Parathyroid adenoma (tissue), 2 donors: ENCODE measurements around the gene COMMD3.
A peak's percentile ranks its signal among the peaks of the same experiment; 100 is the strongest.

Experiments
- H2AFZ ChIP-seq: fragments of 300-600 bp; sonication (generic); one replicate; pipeline ENCODE4 v1.7.0; 2017; ENCODE audit warnings: antibody characterized with exemption, mild to moderate bottlenecking
- H3K27ac ChIP-seq: fragments of 300-600 bp; sonication (generic); one replicate; pipeline ENCODE4 v1.7.0; 2017
- H3K27me3 ChIP-seq: fragments of 300-600 bp; sonication (generic); one replicate; pipeline ENCODE4 v1.7.0; 2017; ENCODE audit warnings: low read length; ENCODE audit not compliant: control insufficient read depth, insufficient read depth
- H3K36me3 ChIP-seq: fragments of 300-600 bp; sonication (generic); one replicate; pipeline ENCODE4 v1.7.0; 2017; ENCODE audit warnings: low read length; ENCODE audit not compliant: control insufficient read depth, insufficient read depth
- H3K4me1 ChIP-seq: fragments of 300-600 bp; sonication (generic); one replicate; pipeline ENCODE4 v1.7.0; 2017; ENCODE audit warnings: control low read depth
- H3K4me2 ChIP-seq: fragments of 300-600 bp; sonication (generic); one replicate; pipeline ENCODE4 v1.7.0; 2017; ENCODE audit warnings: low read length
- H3K4me3 ChIP-seq: fragments of 300-600 bp; sonication (generic); one replicate; pipeline ENCODE4 v1.7.0; 2017; ENCODE audit warnings: low read depth, low read length
- H3K79me2 ChIP-seq: fragments of 300-600 bp; sonication (generic); one replicate; pipeline ENCODE4 v1.7.0; 2017; ENCODE audit warnings: control low read depth
- H3K9ac ChIP-seq: fragments of 300-600 bp; sonication (generic); one replicate; pipeline ENCODE4 v1.7.0; 2017; ENCODE audit warnings: mild to moderate bottlenecking
- H3K9me3 ChIP-seq: fragments of 300-600 bp; sonication (generic); one replicate; pipeline ENCODE4 v1.7.0; 2017; ENCODE audit warnings: low read length; ENCODE audit not compliant: control insufficient read depth
- TF ChIP-seq, protein P1 (sequence below): fragments of 300-600 bp; sonication (generic); IDR thresholded peaks from one replicate; pipeline ENCODE4 v1.7.0; 2017; ENCODE audit warnings: antibody characterized with exemption, mild to moderate bottlenecking
- donor health status: primary hyperparathyroidism.

COMMD3 gene

GRCh38 chr10:22334414-22335172 lies 18.4 kb downstream of the COMMD3 start:
- no peaks in the 10 kb centered on the region for H3K79me2 ChIP-seq
- TF ChIP-seq, protein P1, sequence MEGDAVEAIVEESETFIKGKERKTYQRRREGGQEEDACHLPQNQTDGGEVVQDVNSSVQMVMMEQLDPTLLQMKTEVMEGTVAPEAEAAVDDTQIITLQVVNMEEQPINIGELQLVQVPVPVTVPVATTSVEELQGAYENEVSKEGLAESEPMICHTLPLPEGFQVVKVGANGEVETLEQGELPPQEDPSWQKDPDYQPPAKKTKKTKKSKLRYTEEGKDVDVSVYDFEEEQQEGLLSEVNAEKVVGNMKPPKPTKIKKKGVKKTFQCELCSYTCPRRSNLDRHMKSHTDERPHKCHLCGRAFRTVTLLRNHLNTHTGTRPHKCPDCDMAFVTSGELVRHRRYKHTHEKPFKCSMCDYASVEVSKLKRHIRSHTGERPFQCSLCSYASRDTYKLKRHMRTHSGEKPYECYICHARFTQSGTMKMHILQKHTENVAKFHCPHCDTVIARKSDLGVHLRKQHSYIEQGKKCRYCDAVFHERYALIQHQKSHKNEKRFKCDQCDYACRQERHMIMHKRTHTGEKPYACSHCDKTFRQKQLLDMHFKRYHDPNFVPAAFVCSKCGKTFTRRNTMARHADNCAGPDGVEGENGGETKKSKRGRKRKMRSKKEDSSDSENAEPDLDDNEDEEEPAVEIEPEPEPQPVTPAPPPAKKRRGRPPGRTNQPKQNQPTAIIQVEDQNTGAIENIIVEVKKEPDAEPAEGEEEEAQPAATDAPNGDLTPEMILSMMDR, result no peak
- peak overlapping the region; percentile 71 for H2AFZ ChIP-seq
- peak overlapping the region; percentile 24 for H3K4me3 ChIP-seq
- peaks cover 7% of the 10 kb centered on the region for H3K27me3 ChIP-seq
- H3K4me2 ChIP-seq, result peak overlapping the region; percentile 57
- H3K9me3 ChIP-seq, result no peaks in the 10 kb centered on the region
- H3K4me1 ChIP-seq, result no peaks in the 10 kb centered on the region
- no peaks in the 10 kb centered on the region for H3K36me3 ChIP-seq
- H3K9ac ChIP-seq, result no peak overlapping the region
- no peak overlapping the region for H3K27ac ChIP-seq

DNA sequence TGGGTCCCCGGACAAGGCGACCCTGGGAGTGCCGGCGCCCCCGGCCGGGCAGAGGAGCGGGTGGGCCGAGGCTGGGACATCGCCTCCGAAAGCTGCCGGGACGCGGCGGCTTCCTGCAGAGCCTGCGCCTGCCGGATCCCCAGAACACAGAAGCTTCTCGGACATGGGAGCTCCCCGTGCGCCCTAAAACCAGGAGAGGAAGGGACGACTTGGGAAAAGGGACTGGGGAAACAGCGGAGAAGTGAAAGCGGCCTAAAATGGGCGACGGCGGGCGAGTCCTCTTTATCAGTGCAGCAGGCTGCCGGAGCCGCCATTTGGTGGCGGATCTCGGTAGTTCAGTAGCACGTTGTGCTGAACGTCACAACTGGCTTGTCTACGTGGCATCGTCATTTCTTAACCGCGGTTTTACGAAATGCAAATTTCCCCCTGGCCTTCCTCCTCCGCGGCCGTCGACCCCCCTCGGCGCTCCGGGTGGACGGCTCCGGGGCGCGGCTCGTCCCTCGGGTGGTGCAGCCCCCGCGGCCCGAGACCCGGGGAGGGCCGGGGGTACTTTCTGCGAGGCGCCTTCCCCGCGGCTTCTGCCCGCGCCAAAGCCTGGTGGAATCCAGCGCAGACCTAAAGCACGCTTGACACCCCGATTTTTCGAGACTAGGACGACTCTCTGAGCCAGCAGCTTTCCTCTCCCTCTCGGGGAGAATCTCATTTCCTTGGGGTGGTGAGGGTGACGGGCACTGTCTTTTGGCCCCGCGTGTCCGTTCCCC lies 19.2 kb downstream of the COMMD3 start:
- Histone ChIP-seq H3K79me2 (no peaks in the 10 kb centered on the region), H3K4me2 (peak overlapping the region; percentile 57), H3K27ac (no peak overlapping the region), H3K4me3 (peak overlapping the region; percentile 24), H3K27me3 (peaks cover 7% of the 10 kb centered on the region), H2AFZ (peak overlapping the region; percentile 71), H3K4me1 (no peaks in the 10 kb centered on the region), H3K36me3 (no peaks in the 10 kb centered on the region), H3K9ac (no peak overlapping the region), H3K9me3 (no peaks in the 10 kb centered on the region)
- TF ChIP-seq, protein P1, result no peak

DNA sequence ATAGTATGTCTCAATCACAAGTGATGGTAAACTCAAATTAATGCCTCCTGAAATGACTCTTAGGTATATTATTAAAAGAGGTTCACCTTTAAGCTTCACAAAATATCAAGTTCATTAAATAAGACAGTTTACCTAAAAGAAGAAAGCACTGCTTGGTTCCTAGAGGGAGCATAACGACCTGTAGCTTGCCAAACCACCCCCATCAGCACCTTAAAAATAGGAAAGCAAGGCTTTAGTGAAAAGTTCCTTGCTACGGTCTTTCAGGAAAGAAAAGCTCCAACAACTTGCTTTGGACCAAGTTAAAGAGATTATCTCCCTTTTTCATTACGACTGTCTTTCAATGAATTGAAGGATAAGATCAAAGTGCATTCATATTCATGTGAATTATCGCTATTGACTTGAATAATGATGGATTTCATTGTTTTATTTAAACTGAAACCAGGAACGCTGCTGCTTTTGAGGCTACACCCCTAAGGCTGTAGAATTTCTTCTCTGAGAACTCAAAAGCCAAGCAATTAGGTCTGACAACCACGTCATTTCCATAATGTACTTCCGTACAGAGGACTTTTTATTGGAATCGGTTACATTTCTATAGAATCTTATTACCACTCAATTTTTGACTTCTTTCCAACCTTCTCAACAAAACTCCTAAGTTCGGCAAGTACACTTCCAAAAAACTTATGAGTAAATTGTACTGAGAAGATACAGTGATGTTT lies 22.2 kb downstream of the COMMD3 start:
- Histone ChIP-seq H3K4me1 (no peaks in the 10 kb centered on the region), H3K79me2 (no peaks in the 10 kb centered on the region), H3K36me3 (no peaks in the 10 kb centered on the region), H3K9ac (no peak overlapping the region), H3K4me2 (no peak overlapping the region), H3K4me3 (no peak overlapping the region), H2AFZ (no peak overlapping the region), H3K9me3 (no peaks in the 10 kb centered on the region), H3K27me3 (peaks cover 11% of the 10 kb centered on the region), H3K27ac (no peak overlapping the region)
- TF ChIP-seq, protein P1, result no peak

DNA sequence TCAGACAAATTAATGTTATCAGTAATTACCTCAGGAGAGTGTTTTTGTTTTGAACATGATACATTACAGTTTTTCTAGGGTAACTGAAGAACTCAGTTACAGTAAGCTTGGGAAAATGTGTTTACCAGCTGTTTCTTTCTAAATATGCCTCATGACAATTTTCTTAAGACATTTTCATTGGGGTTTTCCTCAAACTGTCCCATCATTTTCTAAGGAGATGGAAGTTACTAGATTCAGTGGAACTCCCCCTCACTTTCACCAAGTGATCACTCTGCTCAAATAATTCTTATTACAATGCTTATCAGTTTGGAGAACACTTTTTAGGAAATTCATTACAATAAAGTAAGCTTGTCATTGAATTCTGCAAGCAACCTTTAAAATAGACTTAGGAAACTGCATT lies 22.7 kb downstream of the COMMD3 start:
- no peak overlapping the region for H2AFZ ChIP-seq
- TF ChIP-seq, protein P1, result no peak
- no peaks in the 10 kb centered on the region for H3K36me3 ChIP-seq
- no peak overlapping the region for H3K4me2 ChIP-seq
- no peaks in the 10 kb centered on the region for H3K79me2 ChIP-seq
- H3K4me1 ChIP-seq, result no peaks in the 10 kb centered on the region
- H3K9ac ChIP-seq, result no peak overlapping the region
- H3K9me3 ChIP-seq, result no peaks in the 10 kb centered on the region
- H3K4me3 ChIP-seq, result no peak overlapping the region
- H3K27me3 ChIP-seq, result peaks cover 12% of the 10 kb centered on the region
- H3K27ac ChIP-seq, result no peak overlapping the region
